ENCODE measurements around the gene SATB1. TPM values are rescaled to one million over a fixed set of nuclear protein-coding genes. Genes with fewer than 3 reads are reported as not detected.

SATB1 gene
- total RNA-seq, 2 experiments from 2014 or later = 390 to 393 TPM

GRCh38 chr3:18436213-18436612 is 11.1 kb upstream of the SATB1 start:
- no peaks in the 10 kb centered on the region for H3K27me3 ChIP-seq (ENCODE audit: control insufficient read depth in 1 of 2, insufficient read depth in 2 of 2, low read length in 2 of 2)
- CTCF ChIA-PET = interaction anchor here (0.7 to 1.2 kb wide), 4 partner anchors 9 to 345 kb away, joined by 3 to 5 read pairs (median 4); partner anchors contain the start of gene SATB1
- no peaks in the 10 kb centered on the region for H3K36me3 ChIP-seq (ENCODE audit: insufficient read depth, low read length)
- H3K27ac ChIP-seq (ENCODE audit: low read depth in 1 of 2, low read length in 2 of 2) = peak overlapping the region; percentile 67 to 76
- Mint-ChIP-seq H3K27ac (peak overlapping the region; percentile 90), H3K27me3 (no peaks in the 10 kb centered on the region), H3K4me3 (peak overlapping the region; percentile 87), H3K9me3 (no peaks in the 10 kb centered on the region), H3K4me1 (ENCODE audit: low read depth) (peaks cover 83% of the 10 kb centered on the region), H3K36me3 (ENCODE audit: low read depth) (peaks cover 47% of the 10 kb centered on the region)
- no peak for TF ChIP-seq CTCF (IDR thresholded peaks at IDR 0.05)
- POLR2A ChIA-PET = interaction anchor here (0.6 to 3.6 kb wide), 10 partner anchors 8 to 342 kb away, joined by 3 to 42 read pairs (median 5); partner anchors contain the start of gene SATB1
- intact Hi-C loops (cut with DNase I, micrococcal nuclease) = loop anchor here in 1 of 2 experiments (5.0 kb wide), 1 partner anchor 551 kb away; no protein-coding TSS in a partner anchor
- ATAC-seq (ENCODE audit: poor library complexity) (no peak), DNase-seq (no peak)
- H3K9me3 ChIP-seq (ENCODE audit: control insufficient read depth in 1 of 2, insufficient read depth in 1 of 2, low read length in 2 of 2) = no peaks in the 10 kb centered on the region
- peak overlapping the region; percentile 80 for H3K4me3 ChIP-seq (ENCODE audit: low read length)
- peaks cover 10% of the 10 kb centered on the region for H3K4me1 ChIP-seq (ENCODE audit: insufficient read depth, low read length)

GRCh38 chr3:18434711-18435110 is 9.6 kb upstream of the SATB1 start:
- H3K27me3 Mint-ChIP-seq = no peaks in the 10 kb centered on the region
- H3K36me3 Mint-ChIP-seq (ENCODE audit: low read depth) = peaks cover 52% of the 10 kb centered on the region
- no peaks in the 10 kb centered on the region for H3K27me3 ChIP-seq (ENCODE audit: control insufficient read depth in 1 of 2, insufficient read depth in 2 of 2, low read length in 2 of 2)
- H3K9me3 Mint-ChIP-seq = no peaks in the 10 kb centered on the region
- DNase-seq = no peak
- H3K4me1 Mint-ChIP-seq (ENCODE audit: low read depth) = peaks cover 82% of the 10 kb centered on the region
- intact Hi-C loops (cut with DNase I, micrococcal nuclease) = loop anchor here in 1 of 2 experiments (1.0 to 5.0 kb wide), 2 partner anchors 8 to 553 kb away; no protein-coding TSS in a partner anchor
- POLR2A ChIA-PET = interaction anchor here (1.7 to 1.8 kb wide), 2 partner anchors 11 to 344 kb away, joined by 6 to 11 read pairs; no protein-coding TSS in a partner anchor
- peak overlapping the region; percentile 90 for H3K27ac Mint-ChIP-seq
- ATAC-seq (ENCODE audit: poor library complexity) = no peak
- peaks cover 15% of the 10 kb centered on the region for H3K4me1 ChIP-seq (ENCODE audit: insufficient read depth, low read length)
- peak overlapping the region in 1 of 2 donors; percentile 76 for H3K27ac ChIP-seq (ENCODE audit: low read depth in 1 of 2, low read length in 2 of 2)
- no peak for TF ChIP-seq CTCF (IDR thresholded peaks at IDR 0.05)
- peak overlapping the region; percentile 87 for H3K4me3 Mint-ChIP-seq
- CTCF ChIA-PET = no interaction called here
- H3K9me3 ChIP-seq (ENCODE audit: control insufficient read depth in 1 of 2, insufficient read depth in 1 of 2, low read length in 2 of 2) = no peaks in the 10 kb centered on the region
- H3K4me3 ChIP-seq (ENCODE audit: low read length) = peak overlapping the region; percentile 80
- no peaks in the 10 kb centered on the region for H3K36me3 ChIP-seq (ENCODE audit: insufficient read depth, low read length)

GRCh38 chr3:18432752-18433151 is 7.6 kb upstream of the SATB1 start:
- H3K4me1 Mint-ChIP-seq (ENCODE audit: low read depth) = peaks cover 84% of the 10 kb centered on the region
- Histone ChIP-seq H3K27ac (ENCODE audit: low read depth in 1 of 2, low read length in 2 of 2) (no peak overlapping the region), H3K27me3 (ENCODE audit: control insufficient read depth in 1 of 2, insufficient read depth in 2 of 2, low read length in 2 of 2) (no peaks in the 10 kb centered on the region), H3K36me3 (ENCODE audit: insufficient read depth, low read length) (no peaks in the 10 kb centered on the region), H3K4me3 (ENCODE audit: low read length) (no peak overlapping the region), H3K9me3 (ENCODE audit: control insufficient read depth in 1 of 2, insufficient read depth in 1 of 2, low read length in 2 of 2) (no peaks in the 10 kb centered on the region), H3K4me1 (ENCODE audit: insufficient read depth, low read length) (peaks cover 19% of the 10 kb centered on the region)
- H3K27ac Mint-ChIP-seq = peak overlapping the region; percentile 96
- DNase-seq (no peak), ATAC-seq (ENCODE audit: poor library complexity) (no peak)
- no peak for TF ChIP-seq CTCF (IDR thresholded peaks at IDR 0.05)
- H3K27me3 Mint-ChIP-seq = no peaks in the 10 kb centered on the region
- peak overlapping the region; percentile 90 for H3K4me3 Mint-ChIP-seq
- ChIA-PET CTCF (interaction anchor here (0.7 to 1.2 kb wide), 3 partner anchors 9 to 325 kb away, joined by 3 read pairs; no protein-coding TSS in a partner anchor), POLR2A (interaction anchor here (0.6 to 6.0 kb wide), 9 partner anchors 9 to 406 kb away, joined by 3 to 98 read pairs (median 3); no protein-coding TSS in a partner anchor)
- peaks cover 51% of the 10 kb centered on the region for H3K36me3 Mint-ChIP-seq (ENCODE audit: low read depth)
- intact Hi-C loops (cut with DNase I, micrococcal nuclease) = no loop called here
- H3K9me3 Mint-ChIP-seq = no peaks in the 10 kb centered on the region

Measured in CD4-positive, alpha-beta T cell (primary cell).